HepG2 (cell line): Measurements from ENCODE around the gene UPB1. TPM values are rescaled to one million over a fixed set of nuclear protein-coding genes. Genes with fewer than 3 reads are reported as not detected.
A peak's percentile ranks its signal among the peaks of the same experiment; 100 is the strongest.

Experiments used
- GPN1 ChIP-seq: sonication (generic); formaldehyde crosslinking; IDR thresholded peaks from 2 replicates; pipeline ENCODE4 v1.5.1; 2020; ENCODE audit warnings: missing genetic modification reagents, borderline replicate concordance
- GZF1 ChIP-seq: sonication (generic); formaldehyde crosslinking; IDR thresholded peaks from 2 replicates; pipeline ENCODE4 v1.5.1; 2020; ENCODE audit warnings: mild to moderate bottlenecking, missing genetic modification reagents
- HDAC1 ChIP-seq: sonication (generic); formaldehyde crosslinking; IDR thresholded peaks from 2 replicates; pipeline ENCODE4 v1.5.1; 2020; ENCODE audit warnings: mild to moderate bottlenecking, missing genetic modification reagents
- HNRNPK ChIP-seq: fragments of 200-400 bp; formaldehyde crosslinking; IDR thresholded peaks from 2 replicates; pipeline ENCODE4 v1.6.1; 2018; ENCODE audit warnings: low read length, low read depth, moderate library complexity, mild to moderate bottlenecking; ENCODE audit not compliant: poor library complexity, severe bottlenecking
- KLF16 ChIP-seq, 2 experiments: sonication (generic) in 1 of 2; formaldehyde crosslinking in 1 of 2; IDR thresholded peaks; 2 replicates each; pipeline versions ENCODE4 v1.6.1 to v1.8.0; 2016 to 2023; ENCODE audit warnings: missing genetic modification reagents in 2 of 2, missing compliant biosample characterization in 1 of 2
- MTF1 ChIP-seq: sonication (generic); formaldehyde crosslinking; IDR thresholded peaks from 2 replicates; pipeline ENCODE4 v1.5.0; 2020; ENCODE audit warnings: missing genetic modification reagents
- PTBP1 ChIP-seq: fragments of 200-400 bp; formaldehyde crosslinking; IDR thresholded peaks from 2 replicates; pipeline ENCODE4 v1.6.1; 2018; ENCODE audit warnings: low read length, low read depth; ENCODE audit not compliant: poor library complexity, severe bottlenecking
- THYN1 ChIP-seq: sonication (generic); formaldehyde crosslinking; IDR thresholded peaks from 2 replicates; pipeline ENCODE4 v1.8.1; 2023; ENCODE audit warnings: low read depth, mild to moderate bottlenecking, moderate library complexity, missing genetic modification reagents, borderline replicate concordance
- ZNF232 ChIP-seq: sonication (generic); formaldehyde crosslinking; IDR thresholded peaks from 2 replicates; pipeline ENCODE4 v1.4.0; 2020; ENCODE audit warnings: missing genetic modification reagents, borderline replicate concordance
- ZNF253 ChIP-seq: sonication (generic); formaldehyde crosslinking; IDR thresholded peaks from 2 replicates; pipeline ENCODE4 v1.8.0; 2022; ENCODE audit warnings: mild to moderate bottlenecking, missing genetic modification reagents, borderline replicate concordance
- ZNF382 ChIP-seq: sonication (generic); formaldehyde crosslinking; IDR thresholded peaks from 2 replicates; pipeline ENCODE4 v1.5.0; 2020; ENCODE audit warnings: missing genetic modification reagents, mild to moderate bottlenecking, borderline replicate concordance
- ZNF616 ChIP-seq: sonication (generic); formaldehyde crosslinking; IDR thresholded peaks from 2 replicates; pipeline ENCODE4 v1.5.0; 2020; ENCODE audit warnings: low read depth, mild to moderate bottlenecking, missing genetic modification reagents
- ZNF703 ChIP-seq: sonication (generic); formaldehyde crosslinking; IDR thresholded peaks from 2 replicates; pipeline ENCODE4 v1.5.1; 2020; ENCODE audit warnings: missing genetic modification reagents, mild to moderate bottlenecking, moderate library complexity, borderline replicate concordance
- ZNF777 ChIP-seq: sonication (generic); formaldehyde crosslinking; IDR thresholded peaks from 2 replicates; pipeline ENCODE4 v1.4.0; 2020; ENCODE audit warnings: missing genetic modification reagents
- polyA plus RNA-seq, 8 experiments: library from polyadenylated mRNA; depleted of rRNA in 3 of 8; stranded (reverse) in 7 of 8; unstranded in 1 of 8; fragments of >200 nt; fragmentation: Illumina TruSeq in 4 of 8; extraction: Trizol in 4 of 8; gene quantifications; 2 replicates each; pipeline versions ENCODE4 v1.2.1 to v1.2.3, GENCODE V29; 2011 to 2016; ENCODE audit warnings: low read depth in 4 of 8, missing spikeins in 1 of 8, mixed read lengths in 1 of 8; ENCODE audit not compliant: insufficient read depth in 1 of 8
- total RNA-seq, 5 experiments: library from RNA; depleted of rRNA; stranded (reverse); fragments of >200 nt; fragmentation: Illumina TruSeq; extraction: Trizol; gene quantifications; 2 replicates each; pipeline ENCODE4 v1.2.3, GENCODE V29; 2016; ENCODE audit warnings: low read depth in 1 of 5
- TF ChIP-seq, protein P1 (sequence below): IDR thresholded peaks from 2 replicates; pipeline ENCODE4 v1.6.1; 2018; ENCODE audit warnings: missing genetic modification reagents
- TF ChIP-seq, protein P2 (sequence below): sonication (generic); formaldehyde crosslinking; IDR thresholded peaks from 2 replicates; pipeline ENCODE4 v1.4.0; 2020; ENCODE audit warnings: missing genetic modification reagents, mild to moderate bottlenecking, borderline replicate concordance
- TF ChIP-seq, protein P3 (sequence below): sonication (generic); formaldehyde crosslinking; IDR thresholded peaks from 2 replicates; pipeline ENCODE4 v1.8.0; 2022; ENCODE audit warnings: mild to moderate bottlenecking, missing genetic modification reagents, borderline replicate concordance
- TF ChIP-seq, protein P4 (sequence below): sonication (generic); formaldehyde crosslinking; IDR thresholded peaks from 2 replicates; pipeline ENCODE4 v1.9.0; 2021; ENCODE audit warnings: missing genetic modification reagents, mild to moderate bottlenecking, borderline replicate concordance
- TF ChIP-seq, protein P5 (sequence below): sonication (generic); formaldehyde crosslinking; IDR thresholded peaks from 2 replicates; pipeline ENCODE4 v1.8.1; 2023; ENCODE audit warnings: missing genetic modification reagents, mild to moderate bottlenecking, borderline replicate concordance

The UPB1 gene
- total and polyA plus RNA-seq, 2 of the 13 experiments (the other 11 are each of a cell fraction or from before 2014, with no cell fraction given), result 0.38 to 1.2 TPM

DNA sequence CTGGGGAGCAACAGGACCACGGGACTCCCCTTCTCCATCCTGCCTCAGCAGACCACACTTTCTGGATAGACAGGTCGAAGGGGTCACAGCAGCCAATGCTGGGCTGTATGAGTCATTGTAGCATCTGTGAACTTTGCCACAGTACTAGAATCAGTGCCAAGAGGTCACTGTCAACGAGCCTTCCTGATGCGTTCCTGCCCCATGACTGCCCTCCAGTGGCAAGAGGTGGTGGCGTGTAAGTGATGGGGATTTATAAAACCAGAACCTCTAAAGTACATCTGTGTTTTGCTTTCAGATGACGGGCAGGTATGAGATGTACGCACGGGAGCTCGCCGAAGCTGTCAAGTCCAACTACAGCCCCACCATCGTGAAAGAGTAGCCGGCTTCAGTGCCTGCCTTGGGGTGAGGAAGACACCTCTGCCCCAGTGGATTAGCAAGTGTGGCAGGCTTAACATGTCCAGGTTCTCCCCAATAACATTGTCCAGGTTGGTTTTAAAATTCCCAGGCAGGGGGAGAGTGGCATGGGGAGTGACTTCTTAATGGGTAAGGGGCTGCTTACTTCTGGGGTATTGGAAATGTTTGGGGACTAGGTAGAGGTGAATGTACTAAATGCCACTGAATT, 30.4 kb downstream of the UPB1 start (continued):
- TF ChIP-seq PTBP1, result no peak
- TF ChIP-seq, protein P1, sequence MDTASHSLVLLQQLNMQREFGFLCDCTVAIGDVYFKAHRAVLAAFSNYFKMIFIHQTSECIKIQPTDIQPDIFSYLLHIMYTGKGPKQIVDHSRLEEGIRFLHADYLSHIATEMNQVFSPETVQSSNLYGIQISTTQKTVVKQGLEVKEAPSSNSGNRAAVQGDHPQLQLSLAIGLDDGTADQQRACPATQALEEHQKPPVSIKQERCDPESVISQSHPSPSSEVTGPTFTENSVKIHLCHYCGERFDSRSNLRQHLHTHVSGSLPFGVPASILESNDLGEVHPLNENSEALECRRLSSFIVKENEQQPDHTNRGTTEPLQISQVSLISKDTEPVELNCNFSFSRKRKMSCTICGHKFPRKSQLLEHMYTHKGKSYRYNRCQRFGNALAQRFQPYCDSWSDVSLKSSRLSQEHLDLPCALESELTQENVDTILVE, result peak; percentile 67; the same call in 1 of the 2 replicates
- peak; percentile 81 for TF ChIP-seq HDAC1 (CRISPR knock-in tag)
- TF ChIP-seq HNRNPK, result no peak
- no peak for TF ChIP-seq ZNF777 (CRISPR knock-in tag)
- TF ChIP-seq, protein P2, sequence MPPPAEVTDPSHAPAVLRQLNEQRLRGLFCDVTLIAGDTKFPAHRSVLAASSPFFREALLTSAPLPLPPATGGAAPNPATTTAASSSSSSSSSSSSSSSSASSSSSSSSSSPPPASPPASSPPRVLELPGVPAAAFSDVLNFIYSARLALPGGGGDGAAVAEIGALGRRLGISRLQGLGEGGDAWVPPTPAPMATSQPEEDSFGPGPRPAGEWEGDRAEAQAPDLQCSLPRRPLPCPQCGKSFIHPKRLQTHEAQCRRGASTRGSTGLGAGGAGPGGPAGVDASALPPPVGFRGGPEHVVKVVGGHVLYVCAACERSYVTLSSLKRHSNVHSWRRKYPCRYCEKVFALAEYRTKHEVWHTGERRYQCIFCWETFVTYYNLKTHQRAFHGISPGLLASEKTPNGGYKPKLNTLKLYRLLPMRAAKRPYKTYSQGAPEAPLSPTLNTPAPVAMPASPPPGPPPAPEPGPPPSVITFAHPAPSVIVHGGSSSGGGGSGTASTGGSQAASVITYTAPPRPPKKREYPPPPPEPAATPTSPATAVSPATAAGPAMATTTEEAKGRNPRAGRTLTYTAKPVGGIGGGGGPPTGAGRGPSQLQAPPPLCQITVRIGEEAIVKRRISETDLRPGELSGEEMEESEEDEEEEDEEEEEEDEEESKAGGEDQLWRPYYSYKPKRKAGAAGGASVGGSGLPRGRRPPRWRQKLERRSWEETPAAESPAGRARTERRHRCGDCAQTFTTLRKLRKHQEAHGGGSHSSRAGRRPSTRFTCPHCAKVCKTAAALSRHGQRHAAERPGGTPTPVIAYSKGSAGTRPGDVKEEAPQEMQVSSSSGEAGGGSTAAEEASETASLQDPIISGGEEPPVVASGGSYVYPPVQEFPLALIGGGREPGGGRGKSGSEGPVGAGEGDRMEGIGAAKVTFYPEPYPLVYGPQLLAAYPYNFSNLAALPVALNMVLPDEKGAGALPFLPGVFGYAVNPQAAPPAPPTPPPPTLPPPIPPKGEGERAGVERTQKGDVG, result no peak
- no peak for TF ChIP-seq ZNF232
- TF ChIP-seq, protein P3, sequence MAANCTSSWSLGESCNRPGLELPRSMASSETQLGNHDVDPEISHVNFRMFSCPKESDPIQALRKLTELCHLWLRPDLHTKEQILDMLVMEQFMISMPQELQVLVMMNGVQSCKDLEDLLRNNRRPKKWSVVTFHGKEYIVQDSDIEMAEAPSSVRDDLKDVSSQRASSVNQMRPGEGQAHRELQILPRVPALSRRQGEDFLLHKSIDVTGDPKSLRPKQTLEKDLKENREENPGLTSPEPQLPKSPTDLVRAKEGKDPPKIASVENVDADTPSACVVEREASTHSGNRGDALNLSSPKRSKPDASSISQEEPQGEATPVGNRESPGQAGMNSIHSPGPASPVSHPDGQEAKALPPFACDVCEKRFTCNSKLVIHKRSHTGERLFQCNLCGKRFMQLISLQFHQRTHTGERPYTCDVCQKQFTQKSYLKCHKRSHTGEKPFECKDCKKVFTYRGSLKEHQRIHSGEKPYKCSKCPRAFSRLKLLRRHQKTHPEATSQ (CRISPR knock-in tag), result peak; percentile 39; the same call in 1 of the 2 replicates
- no peak for TF ChIP-seq MTF1 (CRISPR knock-in tag)
- TF ChIP-seq THYN1, result no peak
- TF ChIP-seq ZNF616 (CRISPR knock-in tag), result no peak
- no peak for TF ChIP-seq GPN1 (CRISPR knock-in tag)
- no peak for TF ChIP-seq ZNF253
- no peak for TF ChIP-seq ZNF382 (CRISPR knock-in tag)
- TF ChIP-seq, protein P4, sequence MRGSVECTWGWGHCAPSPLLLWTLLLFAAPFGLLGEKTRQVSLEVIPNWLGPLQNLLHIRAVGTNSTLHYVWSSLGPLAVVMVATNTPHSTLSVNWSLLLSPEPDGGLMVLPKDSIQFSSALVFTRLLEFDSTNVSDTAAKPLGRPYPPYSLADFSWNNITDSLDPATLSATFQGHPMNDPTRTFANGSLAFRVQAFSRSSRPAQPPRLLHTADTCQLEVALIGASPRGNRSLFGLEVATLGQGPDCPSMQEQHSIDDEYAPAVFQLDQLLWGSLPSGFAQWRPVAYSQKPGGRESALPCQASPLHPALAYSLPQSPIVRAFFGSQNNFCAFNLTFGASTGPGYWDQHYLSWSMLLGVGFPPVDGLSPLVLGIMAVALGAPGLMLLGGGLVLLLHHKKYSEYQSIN (CRISPR knock-in tag), result no peak
- peak in 1 of 2 experiments; percentile 62; a peak in 1 of 4 replicates for TF ChIP-seq KLF16 (CRISPR knock-in tag; IDR thresholded peaks at IDR 0.05)
- TF ChIP-seq ZNF703 (CRISPR knock-in tag), result no peak
- no peak for TF ChIP-seq GZF1 (CRISPR knock-in tag)
- TF ChIP-seq, protein P5, sequence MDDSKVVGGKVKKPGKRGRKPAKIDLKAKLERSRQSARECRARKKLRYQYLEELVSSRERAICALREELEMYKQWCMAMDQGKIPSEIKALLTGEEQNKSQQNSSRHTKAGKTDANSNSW, result no peak
